PC-9 (cell line): ENCODE results near the gene IGSF21.

Experiments used
- EZH2 ChIP-seq: fragments of 200-600 bp; sonication (generic); IDR thresholded peaks from 2 replicates; pipeline ENCODE4 v1.8.0; 2017; ENCODE audit warnings: antibody characterized with exemption, low read depth
- TF ChIP-seq, protein P1 (sequence below): fragments of 200-600 bp; sonication (generic); conservative IDR thresholded peaks from 2 replicates; pipeline ENCODE4 v1.6.1; 2017; ENCODE audit warnings: mixed run types, antibody characterized with exemption, mild to moderate bottlenecking, moderate library complexity

DNA sequence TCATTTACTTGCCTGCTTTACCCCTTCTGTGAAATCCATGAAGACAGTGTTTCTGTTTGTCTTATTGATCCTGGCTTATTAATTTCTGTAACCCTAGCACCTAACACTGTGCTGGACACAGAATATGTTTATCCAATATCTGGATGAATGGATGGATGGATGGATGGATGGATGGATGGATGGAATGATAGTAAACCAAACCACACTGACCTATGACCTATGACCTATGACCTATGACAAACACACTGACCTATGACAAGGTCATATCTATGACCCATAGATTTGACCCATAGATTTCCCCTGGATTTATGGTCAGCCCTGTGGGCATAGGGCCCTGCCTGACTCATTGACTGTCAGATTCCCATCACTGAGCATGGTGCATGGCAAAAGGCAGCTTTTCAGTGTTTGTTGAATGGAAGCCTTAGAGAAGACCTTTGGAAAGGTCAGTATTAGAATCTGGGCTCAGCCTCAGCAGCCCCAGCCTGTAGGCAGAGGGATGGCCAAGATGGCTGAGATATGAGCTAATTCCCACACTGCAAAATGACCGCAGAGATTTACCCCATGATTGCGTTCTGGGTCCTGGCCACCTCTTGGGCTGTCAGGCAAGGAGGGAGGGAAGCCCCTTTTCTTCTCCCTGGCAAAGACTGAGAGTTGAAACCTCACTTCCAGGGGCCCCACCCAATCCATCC is 24.6 kb downstream of the IGSF21 start:
- TF ChIP-seq, protein P1, sequence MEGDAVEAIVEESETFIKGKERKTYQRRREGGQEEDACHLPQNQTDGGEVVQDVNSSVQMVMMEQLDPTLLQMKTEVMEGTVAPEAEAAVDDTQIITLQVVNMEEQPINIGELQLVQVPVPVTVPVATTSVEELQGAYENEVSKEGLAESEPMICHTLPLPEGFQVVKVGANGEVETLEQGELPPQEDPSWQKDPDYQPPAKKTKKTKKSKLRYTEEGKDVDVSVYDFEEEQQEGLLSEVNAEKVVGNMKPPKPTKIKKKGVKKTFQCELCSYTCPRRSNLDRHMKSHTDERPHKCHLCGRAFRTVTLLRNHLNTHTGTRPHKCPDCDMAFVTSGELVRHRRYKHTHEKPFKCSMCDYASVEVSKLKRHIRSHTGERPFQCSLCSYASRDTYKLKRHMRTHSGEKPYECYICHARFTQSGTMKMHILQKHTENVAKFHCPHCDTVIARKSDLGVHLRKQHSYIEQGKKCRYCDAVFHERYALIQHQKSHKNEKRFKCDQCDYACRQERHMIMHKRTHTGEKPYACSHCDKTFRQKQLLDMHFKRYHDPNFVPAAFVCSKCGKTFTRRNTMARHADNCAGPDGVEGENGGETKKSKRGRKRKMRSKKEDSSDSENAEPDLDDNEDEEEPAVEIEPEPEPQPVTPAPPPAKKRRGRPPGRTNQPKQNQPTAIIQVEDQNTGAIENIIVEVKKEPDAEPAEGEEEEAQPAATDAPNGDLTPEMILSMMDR, result no peak
- TF ChIP-seq EZH2, result no peak
